PC-3 (cell line): ENCODE measurements around the gene TMEM37. TPM values are rescaled to one million over a fixed set of nuclear protein-coding genes. Genes with fewer than 3 reads are reported as not detected.

Experiments
- ATAC-seq: fragments of 200-7000 bp; cut with Tn5 transposase; 2 replicates; pipeline ENCODE4 v1.9.1; 2020; ENCODE audit warnings: mild to moderate bottlenecking, moderate library complexity
- BruUV-seq: library from RNA; stranded (reverse); fragments of 400-500 nt; replicated peaks from 2 replicates; lab custom pipeline; 2021; lab: Mats Ljungman, UMichigan
- CTCF ChIA-PET: fragments of 300-600 bp; sonication (Branson Sonifier 250); formaldehyde crosslinking; loops from one replicate; lab custom pipeline; 2022; ENCODE audit warnings: antibody characterized with exemption; lab: Charles Lee
- POLR2A ChIA-PET: fragments of 300-600 bp; sonication (Branson Sonifier 250); formaldehyde crosslinking; loops from one replicate; lab custom pipeline; 2022; ENCODE audit warnings: antibody characterized with exemption; ENCODE audit not compliant: unreplicated experiment; lab: Charles Lee
- DNase-seq: peaks from one replicate; pipeline ENCODE4 v3.0.0-alpha.2; 2015
- H2AFZ ChIP-seq: fragments of 300-600 bp; sonication (generic); 2 replicates; pipeline ENCODE4 v1.6.0; 2016; ENCODE audit warnings: antibody characterized with exemption, low read length
- H3F3A ChIP-seq: fragments of 300-600 bp; sonication (generic); one replicate; pipeline ENCODE4 v1.6.0; 2017; ENCODE audit warnings: antibody characterized with exemption, low read length, control low read depth, mild to moderate bottlenecking; ENCODE audit not compliant: unreplicated experiment
- H3K27ac ChIP-seq: fragments of 300-600 bp; sonication (generic); 2 replicates; pipeline ENCODE4 v1.5.1; 2016; ENCODE audit warnings: mild to moderate bottlenecking, low read length
- H3K27me3 ChIP-seq: fragments of 300-600 bp; sonication (generic); 2 replicates; pipeline ENCODE4 v1.6.1; 2016; ENCODE audit warnings: low read length, mixed read lengths
- H3K36me3 ChIP-seq: fragments of 300-600 bp; sonication (generic); 2 replicates; pipeline ENCODE4 v1.6.1; 2016; ENCODE audit warnings: low read depth, mixed run types, low read length, mixed read lengths
- H3K4me1 ChIP-seq: fragments of 300-600 bp; sonication (generic); 2 replicates; pipeline ENCODE4 v1.5.1; 2016; ENCODE audit warnings: low read length; ENCODE audit not compliant: insufficient read depth
- H3K4me2 ChIP-seq: fragments of 300-600 bp; sonication (generic); 2 replicates; pipeline ENCODE4 v1.6.0; 2016; ENCODE audit warnings: low read length
- H3K4me3 ChIP-seq: fragments of 300-600 bp; sonication (generic); 2 replicates; pipeline ENCODE4 v1.5.1; 2016; ENCODE audit warnings: mild to moderate bottlenecking, low read length, mixed read lengths
- H3K79me2 ChIP-seq: fragments of 300-600 bp; sonication (generic); 2 replicates; pipeline ENCODE4 v1.6.1; 2017; ENCODE audit warnings: low read length, mixed read lengths
- H3K9ac ChIP-seq: fragments of 300-600 bp; sonication (generic); 2 replicates; pipeline ENCODE4 v1.6.0; 2016; ENCODE audit warnings: mild to moderate bottlenecking, low read length
- H3K9me2 ChIP-seq: fragments of 300-600 bp; sonication (generic); replicated peaks from 2 replicates; pipeline ENCODE4 v1.6.1; 2016; ENCODE audit warnings: mixed run types, low read length, mixed read lengths
- H3K9me3 ChIP-seq: fragments of 300-600 bp; sonication (generic); 2 replicates; pipeline ENCODE4 v1.6.1; 2016; ENCODE audit warnings: low read length, mixed read lengths
- H4K20me1 ChIP-seq: fragments of 300-600 bp; sonication (generic); 2 replicates; pipeline ENCODE4 v1.6.1; 2016; ENCODE audit warnings: low read length, mixed read lengths
- CTCF ChIP-seq: fragments of 300-600 bp; sonication (generic); conservative IDR thresholded peaks from 2 replicates; pipeline ENCODE4 v1.5.1; 2017; ENCODE audit warnings: antibody characterized with exemption, low read depth, mild to moderate bottlenecking, low read length
- EZH2 ChIP-seq: fragments of 300-600 bp; sonication (generic); IDR thresholded peaks from one replicate; pipeline ENCODE4 v1.6.1; 2017; ENCODE audit warnings: antibody characterized with exemption, mild to moderate bottlenecking, low read length; ENCODE audit not compliant: unreplicated experiment
- EZH2phosphoT487 ChIP-seq: fragments of 300-600 bp; sonication (generic); IDR thresholded peaks from 2 replicates; pipeline ENCODE4 v1.6.1; 2018; ENCODE audit warnings: mild to moderate bottlenecking, antibody characterized with exemption, low read length, borderline replicate concordance
- intact Hi-C: fragments of 100-400 bp; cut with micrococcal nuclease; formaldehyde crosslinking; loops from 2 replicates; pipeline ENCODE4 v1.9.0; 2023
- total RNA-seq: library from RNA; depleted of rRNA; stranded (reverse); fragments of >200 nt; gene quantifications from 2 replicates; pipeline ENCODE4 v1.2.3, GENCODE V29; 2014

Gene TMEM37
- total RNA-seq, 1 experiment from 2014 or later: 0.26 TPM

DNA sequence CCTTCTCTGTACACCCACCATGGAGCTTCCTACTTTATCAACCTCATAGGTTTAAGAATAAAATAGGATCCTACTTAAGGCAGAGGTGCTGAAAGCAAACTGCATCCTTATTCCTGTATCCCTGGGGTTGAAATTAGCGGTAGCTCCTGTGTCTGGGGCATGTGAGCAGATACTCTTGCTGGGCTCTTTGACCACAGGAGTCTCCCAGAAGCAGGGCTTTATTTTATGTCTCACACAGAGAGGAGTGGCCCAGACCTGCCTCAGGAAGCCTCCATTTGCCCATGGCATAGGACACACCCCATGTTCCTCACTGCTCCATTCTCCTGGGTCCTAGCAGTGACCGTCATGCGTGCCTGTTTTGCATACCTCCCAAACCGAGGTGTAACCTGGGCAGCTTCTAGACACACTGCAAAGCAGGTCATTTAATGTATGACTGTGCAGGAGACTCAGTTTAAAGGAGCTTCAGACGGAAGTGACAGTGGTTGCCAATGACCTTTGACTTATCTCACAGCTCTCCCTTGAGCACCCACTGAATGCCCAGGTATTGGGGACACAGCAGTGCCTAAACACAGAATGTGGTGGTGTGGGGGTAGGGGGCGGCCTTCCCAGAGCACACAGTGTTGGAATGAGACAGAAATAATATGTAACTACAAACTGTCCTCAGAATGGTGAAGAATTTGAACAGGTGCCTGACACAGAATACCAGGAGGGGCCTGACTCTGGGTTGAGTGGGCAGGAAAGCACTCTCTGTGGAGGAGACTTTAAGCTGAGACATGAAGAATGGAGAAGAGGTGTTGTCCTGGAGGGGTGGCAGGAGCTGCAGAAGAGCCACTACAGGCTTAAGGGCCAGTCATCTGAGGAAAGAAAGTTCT lies 3.7 kb downstream of the TMEM37 start:
- no peak overlapping the region for H3K9ac ChIP-seq
- no peaks in the 10 kb centered on the region for H3K9me3 ChIP-seq
- no peaks in the 10 kb centered on the region for H3F3A ChIP-seq
- peaks cover 14% of the 10 kb centered on the region; the same call in 1 of the 2 replicates for H3K27me3 ChIP-seq
- H3K36me3 ChIP-seq: no peaks in the 10 kb centered on the region
- intact Hi-C loops: no loop called here
- CTCF ChIA-PET: interaction anchor here (0.6 kb wide), 1 partner anchor 143 kb away, joined by 4 read pairs; no protein-coding TSS in a partner anchor
- no peak overlapping the region for H3K27ac ChIP-seq
- no peaks in the 10 kb centered on the region for H3K9me2 ChIP-seq
- POLR2A ChIA-PET: no interaction called here
- TF ChIP-seq CTCF (no peak), EZH2phosphoT487 (no peak), EZH2 (no peak)
- no TSS peak for BruUV-seq
- H2AFZ ChIP-seq: no peak overlapping the region
- H3K4me1 ChIP-seq: peaks cover 5% of the 10 kb centered on the region; the same call in 1 of the 2 replicates
- H3K4me2 ChIP-seq: no peak overlapping the region
- no peaks in the 10 kb centered on the region for H4K20me1 ChIP-seq
- H3K4me3 ChIP-seq: no peak overlapping the region
- no peaks in the 10 kb centered on the region for H3K79me2 ChIP-seq
- DNase-seq: no peak
- no peak for ATAC-seq

DNA sequence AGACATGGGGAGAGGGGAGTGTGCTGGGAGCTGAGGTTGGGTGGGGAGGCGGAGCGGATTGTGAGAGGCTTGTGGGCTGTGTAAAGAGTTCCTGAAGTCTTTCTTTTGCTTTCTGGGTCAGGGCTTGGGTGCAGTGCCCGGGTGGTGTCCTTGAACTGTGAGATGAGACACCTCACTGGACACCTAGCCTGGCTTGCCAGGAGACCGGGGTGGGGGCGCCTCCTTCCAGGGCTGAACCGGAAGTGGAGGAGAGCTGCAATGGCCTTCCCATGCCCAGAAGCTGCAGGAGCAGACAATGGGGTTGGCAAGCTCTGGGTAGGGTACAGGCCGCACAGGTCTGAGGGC lies 4.3 kb downstream of the TMEM37 start:
- Histone ChIP-seq H3K9me2 (no peaks in the 10 kb centered on the region), H4K20me1 (no peaks in the 10 kb centered on the region), H3K27ac (no peak overlapping the region), H3K4me3 (no peak overlapping the region), H3K9me3 (no peaks in the 10 kb centered on the region), H3K27me3 (peaks cover 14% of the 10 kb centered on the region), H2AFZ (no peak overlapping the region), H3K36me3 (no peaks in the 10 kb centered on the region), H3F3A (no peaks in the 10 kb centered on the region), H3K4me1 (peaks cover 5% of the 10 kb centered on the region; the same call in 1 of the 2 replicates), H3K79me2 (no peaks in the 10 kb centered on the region), H3K9ac (no peak overlapping the region), H3K4me2 (no peak overlapping the region)
- no peak for TF ChIP-seq EZH2phosphoT487
- no peak for TF ChIP-seq EZH2
- TF ChIP-seq CTCF: no peak
- DNase-seq: no peak
- no peak for ATAC-seq
- CTCF ChIA-PET: no interaction called here
- POLR2A ChIA-PET: no interaction called here
- intact Hi-C loops: no loop called here
- no TSS peak for BruUV-seq
